HG02884 (cell line): ENCODE data around the gene CACNA1H.

Source experiments
- ATAC-seq: cut with Tn5 transposase; IDR thresholded peaks from one replicate; pipeline ENCODE4 v1.9.1; 2021; ENCODE audit warnings: mild to moderate bottlenecking, moderate library complexity; ENCODE audit not compliant: unreplicated experiment

Gene CACNA1H

GRCh38 chr16:1206326-1206725, 53.4 kb downstream of the CACNA1H start:
- ATAC-seq = no peak

GRCh38 chr16:1206786-1207185, 53.9 kb downstream of the CACNA1H start:
- no peak for ATAC-seq

- no peak for ATAC-seq
These were observed 55.4 kb downstream of the CACNA1H start for GRCh38 chr16:1208239-1208830.

- no peak for ATAC-seq
These were observed 56.2 kb downstream of the CACNA1H start for GRCh38 chr16:1209081-1209480.

GRCh38 chr16:1210461-1210860, 57.6 kb downstream of the CACNA1H start:
- ATAC-seq = no peak

GRCh38 chr16:1211451-1212268, 58.8 kb downstream of the CACNA1H start:
- no peak for ATAC-seq

GRCh38 chr16:1212616-1213194, 59.8 kb downstream of the CACNA1H start:
- no peak for ATAC-seq

GRCh38 chr16:1213231-1213630, 60.3 kb downstream of the CACNA1H start:
- ATAC-seq = no peak

- ATAC-seq = no peak
These were observed 61.0 kb downstream of the CACNA1H start for GRCh38 chr16:1213796-1214372.

GRCh38 chr16:1214719-1215118, 61.8 kb downstream of the CACNA1H start:
- no peak for ATAC-seq

GRCh38 chr16:1215574-1216295, 62.8 kb downstream of the CACNA1H start:
- no peak for ATAC-seq

GRCh38 chr16:1216296-1216619, 63.4 kb downstream of the CACNA1H start:
- ATAC-seq = no peak

- no peak for ATAC-seq
These were observed 63.9 kb downstream of the CACNA1H start for GRCh38 chr16:1216681-1217400.

- no peak for ATAC-seq
These were observed 64.6 kb downstream of the CACNA1H start for GRCh38 chr16:1217526-1217925.

- ATAC-seq = no peak
These were observed 65.4 kb downstream of the CACNA1H start for GRCh38 chr16:1218061-1218929.

GRCh38 chr16:1218930-1219611, 66.2 kb downstream of the CACNA1H start:
- ATAC-seq = no peak

GRCh38 chr16:1220098-1220728, 67.3 kb downstream of the CACNA1H start:
- ATAC-seq = no peak

- no peak for ATAC-seq
These were observed 68.1 kb downstream of the CACNA1H start for GRCh38 chr16:1220841-1221627.
